ENCODE data around the gene AK4.

DNA sequence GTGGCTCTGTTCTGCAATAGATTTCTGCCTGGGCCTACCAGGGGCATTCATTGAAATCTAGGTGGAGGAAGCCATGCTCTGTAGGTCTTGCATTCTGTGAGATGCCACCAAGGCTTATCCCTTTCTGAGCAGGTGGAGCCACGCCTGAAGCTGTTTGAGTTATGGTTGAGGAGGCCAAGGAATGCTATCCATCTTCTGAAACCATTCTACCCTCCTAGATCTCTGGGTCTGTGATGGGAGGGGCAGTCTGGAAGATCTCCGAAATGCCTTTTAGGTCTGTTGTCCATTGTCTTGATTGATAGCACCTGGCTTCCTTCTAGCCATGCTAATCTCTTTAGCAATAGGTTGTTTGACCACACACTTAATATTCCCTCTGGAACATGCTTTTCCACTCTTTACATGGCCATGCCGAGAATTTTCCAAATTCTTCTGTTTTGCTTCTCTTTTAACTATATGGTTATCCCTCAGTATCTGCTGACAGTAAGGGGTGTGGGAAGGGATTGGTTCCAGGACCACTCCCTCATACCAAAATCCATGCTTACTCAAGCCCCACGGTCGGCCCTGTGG, 45.2 kb downstream of the AK4 start:
- TF ChIP-seq, protein P1, sequence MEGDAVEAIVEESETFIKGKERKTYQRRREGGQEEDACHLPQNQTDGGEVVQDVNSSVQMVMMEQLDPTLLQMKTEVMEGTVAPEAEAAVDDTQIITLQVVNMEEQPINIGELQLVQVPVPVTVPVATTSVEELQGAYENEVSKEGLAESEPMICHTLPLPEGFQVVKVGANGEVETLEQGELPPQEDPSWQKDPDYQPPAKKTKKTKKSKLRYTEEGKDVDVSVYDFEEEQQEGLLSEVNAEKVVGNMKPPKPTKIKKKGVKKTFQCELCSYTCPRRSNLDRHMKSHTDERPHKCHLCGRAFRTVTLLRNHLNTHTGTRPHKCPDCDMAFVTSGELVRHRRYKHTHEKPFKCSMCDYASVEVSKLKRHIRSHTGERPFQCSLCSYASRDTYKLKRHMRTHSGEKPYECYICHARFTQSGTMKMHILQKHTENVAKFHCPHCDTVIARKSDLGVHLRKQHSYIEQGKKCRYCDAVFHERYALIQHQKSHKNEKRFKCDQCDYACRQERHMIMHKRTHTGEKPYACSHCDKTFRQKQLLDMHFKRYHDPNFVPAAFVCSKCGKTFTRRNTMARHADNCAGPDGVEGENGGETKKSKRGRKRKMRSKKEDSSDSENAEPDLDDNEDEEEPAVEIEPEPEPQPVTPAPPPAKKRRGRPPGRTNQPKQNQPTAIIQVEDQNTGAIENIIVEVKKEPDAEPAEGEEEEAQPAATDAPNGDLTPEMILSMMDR (IDR thresholded peaks at IDR 0.05; ENCODE audit: borderline replicate concordance, extremely low read depth, low read length, poor library complexity, severe bottlenecking) = no peak
- no peak for TF ChIP-seq EZH2 (IDR thresholded peaks at IDR 0.05; ENCODE audit: borderline replicate concordance, low read depth, low read length, severe bottlenecking)

All from DND-41 (cell line).